ENCODE results near the gene BRSK1. TPM values are rescaled to one million over a fixed set of nuclear protein-coding genes. Genes with fewer than 3 reads are reported as not detected.

Gene BRSK1
- total and polyA plus RNA-seq, 9 donors = 1.9 to 11.3 (median 4.8) TPM

DNA sequence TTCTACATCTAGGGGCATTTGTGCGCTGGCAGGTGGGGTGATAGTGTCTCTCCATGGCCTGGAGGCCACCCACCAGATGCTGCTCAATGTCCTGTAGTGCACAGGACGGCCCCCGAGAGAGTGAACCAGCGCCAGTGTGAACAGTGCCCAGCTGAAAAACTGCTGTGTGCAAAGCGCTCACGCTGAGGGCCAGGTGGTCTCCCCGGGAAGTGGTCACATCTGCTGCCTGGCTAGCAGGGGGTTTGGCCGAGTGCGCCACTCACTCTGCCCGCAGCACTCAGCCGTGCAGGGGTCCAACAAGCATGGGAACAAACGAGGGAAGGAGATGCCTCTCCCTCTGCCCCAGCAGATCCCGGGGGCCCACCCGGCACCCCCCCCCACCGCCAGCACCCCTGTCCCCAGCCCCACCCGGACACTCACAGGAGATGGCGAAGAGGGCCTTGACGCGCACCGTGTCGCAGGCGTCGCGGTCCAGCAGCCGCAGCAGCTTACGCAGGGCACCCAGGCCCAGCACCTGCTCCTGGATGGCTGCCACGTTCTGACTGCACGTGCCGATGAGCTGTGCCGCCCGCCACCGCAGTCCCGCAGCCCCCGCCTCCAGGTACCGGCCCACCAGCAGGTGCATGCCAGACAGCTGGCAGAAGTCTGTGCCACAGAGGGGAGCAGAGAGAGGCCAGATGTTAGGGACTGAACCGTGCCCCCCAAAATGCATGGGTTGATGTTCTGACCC is 9.7 kb upstream of the BRSK1 start:
- H3K36me3 ChIP-seq = no peaks in the 10 kb centered on the region
- no peaks in the 10 kb centered on the region for H3K27me3 ChIP-seq
- H3K27ac ChIP-seq = no peak overlapping the region
- TF ChIP-seq POLR2A (IDR thresholded peaks at IDR 0.05) (no peak), EP300 (IDR thresholded peaks at IDR 0.05) (no peak)
- TF ChIP-seq, protein P1, sequence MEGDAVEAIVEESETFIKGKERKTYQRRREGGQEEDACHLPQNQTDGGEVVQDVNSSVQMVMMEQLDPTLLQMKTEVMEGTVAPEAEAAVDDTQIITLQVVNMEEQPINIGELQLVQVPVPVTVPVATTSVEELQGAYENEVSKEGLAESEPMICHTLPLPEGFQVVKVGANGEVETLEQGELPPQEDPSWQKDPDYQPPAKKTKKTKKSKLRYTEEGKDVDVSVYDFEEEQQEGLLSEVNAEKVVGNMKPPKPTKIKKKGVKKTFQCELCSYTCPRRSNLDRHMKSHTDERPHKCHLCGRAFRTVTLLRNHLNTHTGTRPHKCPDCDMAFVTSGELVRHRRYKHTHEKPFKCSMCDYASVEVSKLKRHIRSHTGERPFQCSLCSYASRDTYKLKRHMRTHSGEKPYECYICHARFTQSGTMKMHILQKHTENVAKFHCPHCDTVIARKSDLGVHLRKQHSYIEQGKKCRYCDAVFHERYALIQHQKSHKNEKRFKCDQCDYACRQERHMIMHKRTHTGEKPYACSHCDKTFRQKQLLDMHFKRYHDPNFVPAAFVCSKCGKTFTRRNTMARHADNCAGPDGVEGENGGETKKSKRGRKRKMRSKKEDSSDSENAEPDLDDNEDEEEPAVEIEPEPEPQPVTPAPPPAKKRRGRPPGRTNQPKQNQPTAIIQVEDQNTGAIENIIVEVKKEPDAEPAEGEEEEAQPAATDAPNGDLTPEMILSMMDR (IDR thresholded peaks at IDR 0.05) = no peak
- DNase-seq = no peak
- no peak overlapping the region for H3K4me3 ChIP-seq
- no peaks in the 10 kb centered on the region for H3K9me3 ChIP-seq
- H3K4me1 ChIP-seq (ENCODE audit: insufficient read depth) = peaks cover 1% of the 10 kb centered on the region
- intact Hi-C loops (cut with DNase I) = no loop called here
- WGBS, 3 donors = 90 to 93% (median 91%) methylated on average over 36 of the region's 36 CpGs

DNA sequence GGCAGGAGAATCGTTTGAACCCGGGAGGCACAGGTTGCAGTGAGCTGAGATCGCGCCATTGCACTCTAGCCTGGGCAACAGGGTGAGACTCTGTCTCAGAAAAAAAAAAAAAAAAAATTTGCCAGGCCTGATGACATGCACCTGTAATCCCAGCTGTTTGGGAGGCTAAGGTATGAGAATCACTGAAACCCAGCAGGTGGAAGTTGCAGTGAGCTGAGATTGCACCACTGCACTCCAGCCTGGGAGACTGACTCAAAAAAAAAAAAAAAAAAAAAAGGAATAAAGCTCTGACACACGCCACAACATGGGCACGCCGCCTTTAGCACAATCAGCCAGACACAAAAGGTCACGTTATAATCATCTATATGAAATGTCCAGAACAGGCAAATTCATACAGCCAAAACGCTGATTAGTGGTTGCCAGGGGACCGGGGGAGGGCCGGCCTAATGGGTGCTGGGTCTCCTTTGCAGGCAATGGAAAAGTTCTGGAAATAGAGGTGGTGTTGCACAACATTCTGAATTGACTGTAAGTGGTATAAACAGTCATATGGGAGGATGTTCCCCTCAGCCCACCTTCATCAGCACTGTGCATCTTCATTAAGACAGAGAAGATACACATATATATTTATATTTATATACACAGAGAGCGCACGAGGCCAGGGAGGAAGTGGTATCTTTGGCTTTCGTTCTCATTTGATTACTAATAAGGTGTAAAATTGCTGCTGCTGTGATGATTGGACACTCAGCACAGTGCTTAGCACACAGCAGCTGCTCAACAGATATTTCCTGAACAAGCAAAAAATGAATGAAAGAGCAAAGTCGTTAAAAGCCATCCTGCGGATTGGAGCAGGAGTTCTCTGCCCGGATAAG is 7.7 kb upstream of the BRSK1 start:
- DNase-seq = no peak
- peaks cover 5% of the 10 kb centered on the region for H3K4me1 ChIP-seq (ENCODE audit: insufficient read depth)
- H3K9me3 ChIP-seq = no peaks in the 10 kb centered on the region
- TF ChIP-seq POLR2A (IDR thresholded peaks at IDR 0.05) (no peak), EP300 (IDR thresholded peaks at IDR 0.05) (no peak)
- TF ChIP-seq, protein P1 (IDR thresholded peaks at IDR 0.05) = no peak
- no peak overlapping the region for H3K4me3 ChIP-seq
- H3K27ac ChIP-seq = no peak overlapping the region
- no peaks in the 10 kb centered on the region for H3K27me3 ChIP-seq
- H3K36me3 ChIP-seq = no peaks in the 10 kb centered on the region
- intact Hi-C loops (cut with DNase I) = no loop called here
- 71 to 74% (median 72%) methylated on average over 17 of the region's 17 CpGs for WGBS, 3 donors

DNA sequence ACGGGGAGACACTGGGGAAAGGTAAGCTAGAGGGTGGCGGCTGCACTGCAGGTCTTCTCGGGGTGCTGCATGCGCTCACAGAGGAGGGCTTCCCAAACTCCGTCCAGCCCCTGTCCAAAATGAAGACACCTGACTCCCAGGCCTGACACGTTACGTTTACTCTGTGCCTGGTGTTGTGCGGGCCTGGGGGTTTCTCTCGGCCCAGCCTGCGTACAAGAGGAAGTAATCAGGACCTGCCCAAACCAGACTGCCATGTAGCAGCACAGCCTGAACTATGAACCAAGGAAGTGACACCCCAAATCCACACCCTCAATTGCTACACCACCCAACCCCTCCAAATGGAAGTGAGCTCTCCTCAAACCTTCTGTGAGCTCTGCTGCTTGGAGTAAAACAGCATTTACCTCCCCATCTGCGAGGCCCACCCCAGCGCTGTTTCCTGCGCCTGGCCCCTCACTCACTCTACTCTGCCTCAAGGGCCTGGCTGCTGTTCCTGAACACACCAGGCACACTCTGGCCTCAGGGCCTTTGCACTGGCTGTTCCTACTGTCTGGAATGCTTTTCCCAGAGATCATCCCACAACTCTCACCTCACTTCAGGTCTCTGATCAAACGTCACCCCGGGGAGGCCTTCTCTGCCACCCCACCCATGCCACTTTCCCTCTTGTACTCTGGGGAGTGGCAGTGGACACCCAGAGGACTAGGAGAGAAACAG is 6.9 kb upstream of the BRSK1 start:
- WGBS, 3 donors = 86 to 91% (median 89%) methylated on average over 15 of the region's 15 CpGs
- TF ChIP-seq, protein P1 (IDR thresholded peaks at IDR 0.05) = no peak
- no peak for TF ChIP-seq EP300 (IDR thresholded peaks at IDR 0.05)
- no peak for TF ChIP-seq POLR2A (IDR thresholded peaks at IDR 0.05)
- no peaks in the 10 kb centered on the region for H3K27me3 ChIP-seq
- H3K27ac ChIP-seq = no peak overlapping the region
- no peaks in the 10 kb centered on the region for H3K36me3 ChIP-seq
- H3K4me3 ChIP-seq = no peak overlapping the region
- peaks cover 5% of the 10 kb centered on the region for H3K4me1 ChIP-seq (ENCODE audit: insufficient read depth)
- no peak for DNase-seq
- H3K9me3 ChIP-seq = no peaks in the 10 kb centered on the region
- intact Hi-C loops (cut with DNase I) = no loop called here

DNA sequence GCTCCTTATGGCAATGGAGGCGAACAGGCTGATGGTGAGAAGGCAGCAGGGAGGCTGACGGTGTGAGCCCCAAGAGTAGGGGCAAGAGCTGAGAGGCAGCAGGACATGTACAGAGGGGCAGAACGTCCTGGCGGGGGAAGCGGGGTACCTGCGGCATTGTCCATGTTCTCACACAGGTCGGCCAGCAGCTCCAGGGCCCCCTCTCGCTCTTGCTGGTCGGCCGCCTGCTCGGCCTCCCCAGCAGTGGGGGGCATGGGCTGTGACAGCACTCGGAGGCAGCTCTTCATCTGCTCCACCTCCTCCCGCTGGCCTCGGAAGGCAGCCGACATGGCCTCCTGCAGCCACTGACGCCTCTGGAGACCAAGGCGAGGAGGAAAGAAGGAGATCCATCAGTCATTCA is 6.3 kb upstream of the BRSK1 start:
- H3K9me3 ChIP-seq = no peaks in the 10 kb centered on the region
- no peak for TF ChIP-seq POLR2A (IDR thresholded peaks at IDR 0.05)
- TF ChIP-seq, protein P1 (IDR thresholded peaks at IDR 0.05) = no peak
- no peak for TF ChIP-seq EP300 (IDR thresholded peaks at IDR 0.05)
- H3K4me1 ChIP-seq (ENCODE audit: insufficient read depth) = peaks cover 5% of the 10 kb centered on the region
- no peak overlapping the region for H3K27ac ChIP-seq
- no peak overlapping the region for H3K4me3 ChIP-seq
- intact Hi-C loops (cut with DNase I) = no loop called here
- no peak for DNase-seq
- no peaks in the 10 kb centered on the region for H3K27me3 ChIP-seq
- no peaks in the 10 kb centered on the region for H3K36me3 ChIP-seq
- WGBS, 3 donors = 82 to 86% (median 85%) methylated on average over 17 of the region's 17 CpGs
